Caco-2 (cell line): Measurements from ENCODE around the gene CACNA1B. TPM values are rescaled to one million over a fixed set of nuclear protein-coding genes. Genes with fewer than 3 reads are reported as not detected.

Experiments
- BruUV-seq: library from RNA; stranded (reverse); fragments of 400-500 nt; replicated peaks from 2 replicates; lab custom pipeline; 2021; lab: Mats Ljungman, UMichigan
- CTCF ChIA-PET: fragments of 300-600 bp; sonication (Branson Sonifier 250); formaldehyde crosslinking; loops from one replicate; lab custom pipeline; 2022; ENCODE audit warnings: antibody characterized with exemption; lab: Charles Lee
- POLR2A ChIA-PET: fragments of 300-600 bp; sonication (Branson Sonifier 250); formaldehyde crosslinking; loops from one replicate; lab custom pipeline; 2022; ENCODE audit warnings: antibody characterized with exemption; lab: Charles Lee
- DNase-seq, 2 experiments: peaks; one replicate each; pipeline versions ENCODE4 v3.0.0 to v3.0.0-alpha.2; 2020 to 2022
- H3K27me3 ChIP-seq: replicated peaks from 2 replicates; pipeline ENCODE4 v1.6.0; 2011; ENCODE audit warnings: low read length; ENCODE audit not compliant: control insufficient read depth, insufficient read depth
- H3K36me3 ChIP-seq: 2 replicates; pipeline ENCODE4 v1.5.1; 2011; ENCODE audit warnings: low read length; ENCODE audit not compliant: control insufficient read depth, insufficient read depth
- H3K4me1 ChIP-seq: fragments of 250-450 bp; sonication (Bioruptor Pico); 2 replicates; pipeline ENCODE4 v1.5.1; 2020; ENCODE audit warnings: mild to moderate bottlenecking
- H3K4me3 ChIP-seq: 2 replicates; pipeline ENCODE4 v1.5.1; 2011; ENCODE audit warnings: low read depth, mild to moderate bottlenecking, control low read depth, low read length
- H3K9me3 ChIP-seq: fragments of 250-450 bp; sonication (Bioruptor Pico); 2 replicates; pipeline ENCODE4 v1.5.1; 2020; ENCODE audit warnings: mild to moderate bottlenecking, moderate library complexity
- H3K27ac Mint-ChIP-seq: one replicate; pipeline ENCODE4 v1.8.0; 2022; ENCODE audit warnings: mixed read lengths; ENCODE audit not compliant: unreplicated experiment
- H3K27me3 Mint-ChIP-seq: one replicate; pipeline ENCODE4 v1.8.0; 2022; ENCODE audit warnings: mixed read lengths; ENCODE audit not compliant: insufficient read depth, unreplicated experiment
- H3K36me3 Mint-ChIP-seq: one replicate; pipeline ENCODE4 v1.8.0; 2022; ENCODE audit warnings: mild to moderate bottlenecking, mixed read lengths; ENCODE audit not compliant: insufficient read depth, unreplicated experiment
- H3K4me1 Mint-ChIP-seq: one replicate; pipeline ENCODE4 v1.8.0; 2022; ENCODE audit warnings: low read depth, mixed read lengths; ENCODE audit not compliant: unreplicated experiment
- H3K4me3 Mint-ChIP-seq: one replicate; pipeline ENCODE4 v1.8.0; 2022; ENCODE audit warnings: mild to moderate bottlenecking, moderate library complexity, mixed read lengths; ENCODE audit not compliant: unreplicated experiment
- H3K9me3 Mint-ChIP-seq: one replicate; pipeline ENCODE4 v1.8.0; 2022; ENCODE audit warnings: mixed read lengths; ENCODE audit not compliant: unreplicated experiment
- intact Hi-C: fragments of 100-400 bp; cut with micrococcal nuclease; formaldehyde crosslinking; loops from one replicate; pipeline ENCODE4 v1.10.0; 2022; ENCODE audit not compliant: unreplicated experiment
- total RNA-seq: library from RNA; stranded (reverse); gene quantifications from 2 replicates; pipeline ENCODE4 v1.2.3, GENCODE V29; 2022
- TF ChIP-seq, protein P1 (sequence below), 2 experiments: fragments of 200-600 bp in 1 of 2; IDR thresholded peaks; 1 replicate in 1 of 2; 2 replicates in 1 of 2; pipeline versions ENCODE4 v1.5.1 to v1.8.0; 2011 to 2022; ENCODE audit warnings: antibody characterized with exemption in 1 of 2, control low read depth in 1 of 2, inconsistent platforms in 1 of 2, low read depth in 1 of 2, low read length in 1 of 2, mild to moderate bottlenecking in 1 of 2, moderate library complexity in 1 of 2; ENCODE audit not compliant: insufficient read depth in 1 of 2, severe bottlenecking in 1 of 2, unreplicated experiment in 1 of 2

The CACNA1B gene
- total RNA-seq, 1 experiment from 2014 or later = 0.11 TPM

DNA sequence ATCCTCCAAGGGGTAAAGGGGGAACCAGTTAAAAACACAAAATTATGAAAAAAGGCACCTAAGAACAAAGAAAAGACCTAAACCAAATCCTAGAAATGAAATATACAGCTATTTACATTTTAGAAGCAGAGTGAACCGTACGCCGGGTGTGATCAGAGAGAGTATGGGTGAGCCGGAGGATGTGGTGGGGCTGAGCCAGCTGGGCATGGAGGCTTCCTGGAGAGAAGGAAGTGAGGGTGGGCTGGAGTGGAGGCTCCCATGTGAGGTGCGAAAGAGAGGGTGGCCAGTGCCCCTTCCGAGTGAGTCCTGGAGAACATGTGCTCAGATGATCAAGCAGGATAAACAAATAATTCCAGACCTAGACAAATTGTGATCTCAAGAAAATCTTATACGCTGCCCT, 111.6 kb downstream of the CACNA1B start:
- DNase-seq = no peak
- H3K27ac Mint-ChIP-seq = no peak overlapping the region
- no peak overlapping the region for H3K4me3 Mint-ChIP-seq
- intact Hi-C loops = no loop called here
- H3K4me1 ChIP-seq = 0 out of 2 replicates have a peak, but pooled peaks cover 4% of the 10 kb centered on the region
- H3K27me3 Mint-ChIP-seq = peaks cover 19% of the 10 kb centered on the region
- no peaks in the 10 kb centered on the region for H3K27me3 ChIP-seq
- H3K9me3 Mint-ChIP-seq = peaks cover 10% of the 10 kb centered on the region
- H3K4me1 Mint-ChIP-seq = no peaks in the 10 kb centered on the region
- no peaks in the 10 kb centered on the region for H3K36me3 Mint-ChIP-seq
- H3K36me3 ChIP-seq = no peaks in the 10 kb centered on the region
- 0 out of 2 replicates have a peak, but pooled peaks cover 3% of the 10 kb centered on the region for H3K9me3 ChIP-seq
- POLR2A ChIA-PET = no interaction called here
- no peak overlapping the region for H3K4me3 ChIP-seq
- TF ChIP-seq, protein P1, sequence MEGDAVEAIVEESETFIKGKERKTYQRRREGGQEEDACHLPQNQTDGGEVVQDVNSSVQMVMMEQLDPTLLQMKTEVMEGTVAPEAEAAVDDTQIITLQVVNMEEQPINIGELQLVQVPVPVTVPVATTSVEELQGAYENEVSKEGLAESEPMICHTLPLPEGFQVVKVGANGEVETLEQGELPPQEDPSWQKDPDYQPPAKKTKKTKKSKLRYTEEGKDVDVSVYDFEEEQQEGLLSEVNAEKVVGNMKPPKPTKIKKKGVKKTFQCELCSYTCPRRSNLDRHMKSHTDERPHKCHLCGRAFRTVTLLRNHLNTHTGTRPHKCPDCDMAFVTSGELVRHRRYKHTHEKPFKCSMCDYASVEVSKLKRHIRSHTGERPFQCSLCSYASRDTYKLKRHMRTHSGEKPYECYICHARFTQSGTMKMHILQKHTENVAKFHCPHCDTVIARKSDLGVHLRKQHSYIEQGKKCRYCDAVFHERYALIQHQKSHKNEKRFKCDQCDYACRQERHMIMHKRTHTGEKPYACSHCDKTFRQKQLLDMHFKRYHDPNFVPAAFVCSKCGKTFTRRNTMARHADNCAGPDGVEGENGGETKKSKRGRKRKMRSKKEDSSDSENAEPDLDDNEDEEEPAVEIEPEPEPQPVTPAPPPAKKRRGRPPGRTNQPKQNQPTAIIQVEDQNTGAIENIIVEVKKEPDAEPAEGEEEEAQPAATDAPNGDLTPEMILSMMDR (IDR thresholded peaks at IDR 0.05; ENCODE audit: insufficient read depth in 1 of 2, low read depth in 1 of 2, low read length in 1 of 2, severe bottlenecking in 1 of 2, unreplicated experiment in 1 of 2) = no peak
- CTCF ChIA-PET = no interaction called here
- no TSS peak for BruUV-seq

GRCh38 chr9:137989999-137990715, 112.6 kb downstream of the CACNA1B start:
- TF ChIP-seq, protein P1 (IDR thresholded peaks at IDR 0.05; ENCODE audit: insufficient read depth in 1 of 2, low read depth in 1 of 2, low read length in 1 of 2, severe bottlenecking in 1 of 2, unreplicated experiment in 1 of 2) = no peak
- ChIA-PET POLR2A (no interaction called here), CTCF (no interaction called here)
- H3K27me3 ChIP-seq = no peaks in the 10 kb centered on the region
- peaks cover 19% of the 10 kb centered on the region for H3K27me3 Mint-ChIP-seq
- peaks cover 10% of the 10 kb centered on the region for H3K9me3 Mint-ChIP-seq
- BruUV-seq = no TSS peak
- H3K4me3 Mint-ChIP-seq = no peak overlapping the region
- no peaks in the 10 kb centered on the region for H3K36me3 ChIP-seq
- no peak overlapping the region for H3K27ac Mint-ChIP-seq
- peak in 1 of 2 experiments; percentile 22 for DNase-seq
- 0 out of 2 replicates have a peak, but pooled peaks cover 3% of the 10 kb centered on the region for H3K9me3 ChIP-seq
- H3K36me3 Mint-ChIP-seq = no peaks in the 10 kb centered on the region
- H3K4me3 ChIP-seq = no peak overlapping the region
- no peaks in the 10 kb centered on the region for H3K4me1 Mint-ChIP-seq
- 0 out of 2 replicates have a peak, but pooled peaks cover 4% of the 10 kb centered on the region for H3K4me1 ChIP-seq
- intact Hi-C loops = no loop called here

- CTCF ChIA-PET = no interaction called here
- POLR2A ChIA-PET = no interaction called here
- no peaks in the 10 kb centered on the region for H3K4me1 ChIP-seq
- no peaks in the 10 kb centered on the region for H3K4me1 Mint-ChIP-seq
- H3K36me3 ChIP-seq = no peaks in the 10 kb centered on the region
- H3K27me3 ChIP-seq = no peaks in the 10 kb centered on the region; the same call in 1 of the 2 replicates
- no peak overlapping the region for H3K4me3 Mint-ChIP-seq
- intact Hi-C loops = no loop called here
- no TSS peak for BruUV-seq
- DNase-seq = peak in 1 of 2 experiments; percentile 10
- H3K9me3 Mint-ChIP-seq = no peaks in the 10 kb centered on the region
- no peaks in the 10 kb centered on the region for H3K36me3 Mint-ChIP-seq
- peaks cover 24% of the 10 kb centered on the region for H3K27me3 Mint-ChIP-seq
- no peak overlapping the region for H3K27ac Mint-ChIP-seq
- TF ChIP-seq, protein P1 (IDR thresholded peaks at IDR 0.05; ENCODE audit: insufficient read depth in 1 of 2, low read depth in 1 of 2, low read length in 1 of 2, severe bottlenecking in 1 of 2, unreplicated experiment in 1 of 2) = no peak
- no peak overlapping the region for H3K4me3 ChIP-seq
- no peaks in the 10 kb centered on the region for H3K9me3 ChIP-seq
Observed at GRCh38 chr9:138003485-138004190, 126.1 kb downstream of the CACNA1B start.
